Measurements from ENCODE around the gene BMPR1A. TPM values are rescaled to one million over a fixed set of nuclear protein-coding genes. Genes with fewer than 3 reads are reported as not detected.

The BMPR1A gene
- total and polyA plus RNA-seq, 2 of the 4 experiments (the other 2 are of a cell fraction) = 15.9 to 93.7 TPM

- Histone ChIP-seq H4K20me1 (ENCODE audit: insufficient read depth, low read length) (no peaks in the 10 kb centered on the region), H3K27me3 (ENCODE audit: control insufficient read depth, insufficient read depth, low read length) (no peaks in the 10 kb centered on the region), H3K9me1 (ENCODE audit: insufficient read depth, low read length) (peaks cover 4% of the 10 kb centered on the region; the same call in 1 of the 2 replicates), H2BK5ac (ENCODE audit: low read depth, low read length, poor library complexity, severe bottlenecking) (no peak overlapping the region), H3K79me1 (ENCODE audit: low read depth in 1 of 2, low read length in 2 of 2) (peaks cover 18 to 39% of the 10 kb centered on the region in 2 experiments; a peak in 3 of 4 replicates), H3K4ac (ENCODE audit: low read depth, low read length) (no peak overlapping the region), H3K56ac (ENCODE audit: extremely low read depth, insufficient read depth, low read length) (no peak overlapping the region), H4K5ac (ENCODE audit: low read depth, low read length) (no peak overlapping the region), H3K36me3 (ENCODE audit: control insufficient read depth, insufficient read depth, low read length) (peaks cover 11% of the 10 kb centered on the region), H3K27ac (ENCODE audit: insufficient read depth, low read length) (no peak overlapping the region), H2BK15ac (ENCODE audit: low read depth, low read length) (no peak overlapping the region), H3K4me2 (ENCODE audit: low read depth, low read length) (no peak overlapping the region), H3K4me3 (ENCODE audit: insufficient read depth, low read depth, low read length) (no peak overlapping the region), H4K91ac (ENCODE audit: insufficient read depth, low read depth, low read length) (no peak overlapping the region), H2BK20ac (ENCODE audit: low read depth, low read length) (no peak overlapping the region), H2AFZ (replicated peaks; ENCODE audit: low read length, poor library complexity) (no peak overlapping the region), H3K9ac (ENCODE audit: low read depth, low read length) (no peak overlapping the region), H2AK5ac (ENCODE audit: low read depth, low read length) (no peak overlapping the region), H3K4me1 (ENCODE audit: control insufficient read depth, insufficient read depth, low read length) (no peaks in the 10 kb centered on the region), H4K8ac (ENCODE audit: low read depth in 2 of 2, low read length in 2 of 2) (no peak overlapping the region), H2AK9ac (replicated peaks; ENCODE audit: low read depth, low read length, poor library complexity) (no peak overlapping the region), H3K14ac (replicated peaks; ENCODE audit: low read depth, low read length) (no peak overlapping the region; the same call in 1 of the 2 replicates), H2BK120ac (ENCODE audit: low read depth, low read length) (no peak overlapping the region), H3K23ac (ENCODE audit: low read depth, low read length) (no peak overlapping the region), H3K9me3 (ENCODE audit: control insufficient read depth, insufficient read depth, low read length) (no peaks in the 10 kb centered on the region), H3K18ac (ENCODE audit: low read depth, low read length) (no peak overlapping the region)
- in situ Hi-C loops (cut with MboI; ENCODE audit: low sequenced_read_pairs) = no loop called here
- ChIA-PET POLR2A (ENCODE audit: unreplicated experiment) (no interaction called here), CTCF (no interaction called here)
- no TSS peak for BruUV-seq (replicated peaks)
- intact Hi-C loops (cut with micrococcal nuclease) = no loop called here
- dilution Hi-C loops (cut with HindIII; ENCODE audit: low sequenced_read_pairs, unreplicated experiment) = no loop called here
- TF ChIP-seq ELK1 (IDR thresholded peaks at IDR 0.05; ENCODE audit: borderline replicate concordance, low read depth, low read length) = no peak
- TF ChIP-seq MAFK (IDR thresholded peaks at IDR 0.05; ENCODE audit: low read depth, low read length) = no peak
- no CpG with 5 or more reads among the region's 3 CpGs for WGBS, 2 experiments (ENCODE audit: extremely low coverage in 2 of 2, insufficient read length in 1 of 2)
- no peak for ATAC-seq (ENCODE audit: low read depth)
- DNase-seq = no peak
Observed at GRCh38 chr10:86846088-86846487, 89.7 kb downstream of the BMPR1A start.
